Caco-2 (cell line): Measurements from ENCODE around the gene FRMD4A. TPM values are rescaled to one million over a fixed set of nuclear protein-coding genes. Genes with fewer than 3 reads are reported as not detected.

Experiments
- BruUV-seq: library from RNA; stranded (reverse); fragments of 400-500 nt; replicated peaks from 2 replicates; lab custom pipeline; 2021; lab: Mats Ljungman, UMichigan
- CTCF ChIA-PET: fragments of 300-600 bp; sonication (Branson Sonifier 250); formaldehyde crosslinking; loops from one replicate; lab custom pipeline; 2022; ENCODE audit warnings: antibody characterized with exemption; lab: Charles Lee
- POLR2A ChIA-PET: fragments of 300-600 bp; sonication (Branson Sonifier 250); formaldehyde crosslinking; loops from one replicate; lab custom pipeline; 2022; ENCODE audit warnings: antibody characterized with exemption; lab: Charles Lee
- DNase-seq, 2 experiments: peaks; one replicate each; pipeline versions ENCODE4 v3.0.0 to v3.0.0-alpha.2; 2020 to 2022
- H3K27me3 ChIP-seq: replicated peaks from 2 replicates; pipeline ENCODE4 v1.6.0; 2011; ENCODE audit warnings: low read length; ENCODE audit not compliant: control insufficient read depth, insufficient read depth
- H3K36me3 ChIP-seq: 2 replicates; pipeline ENCODE4 v1.5.1; 2011; ENCODE audit warnings: low read length; ENCODE audit not compliant: control insufficient read depth, insufficient read depth
- H3K4me1 ChIP-seq: fragments of 250-450 bp; sonication (Bioruptor Pico); 2 replicates; pipeline ENCODE4 v1.5.1; 2020; ENCODE audit warnings: mild to moderate bottlenecking
- H3K4me3 ChIP-seq: 2 replicates; pipeline ENCODE4 v1.5.1; 2011; ENCODE audit warnings: low read depth, mild to moderate bottlenecking, control low read depth, low read length
- H3K9me3 ChIP-seq: fragments of 250-450 bp; sonication (Bioruptor Pico); 2 replicates; pipeline ENCODE4 v1.5.1; 2020; ENCODE audit warnings: mild to moderate bottlenecking, moderate library complexity
- H3K27ac Mint-ChIP-seq: one replicate; pipeline ENCODE4 v1.8.0; 2022; ENCODE audit warnings: mixed read lengths; ENCODE audit not compliant: unreplicated experiment
- H3K27me3 Mint-ChIP-seq: one replicate; pipeline ENCODE4 v1.8.0; 2022; ENCODE audit warnings: mixed read lengths; ENCODE audit not compliant: insufficient read depth, unreplicated experiment
- H3K36me3 Mint-ChIP-seq: one replicate; pipeline ENCODE4 v1.8.0; 2022; ENCODE audit warnings: mild to moderate bottlenecking, mixed read lengths; ENCODE audit not compliant: insufficient read depth, unreplicated experiment
- H3K4me1 Mint-ChIP-seq: one replicate; pipeline ENCODE4 v1.8.0; 2022; ENCODE audit warnings: low read depth, mixed read lengths; ENCODE audit not compliant: unreplicated experiment
- H3K4me3 Mint-ChIP-seq: one replicate; pipeline ENCODE4 v1.8.0; 2022; ENCODE audit warnings: mild to moderate bottlenecking, moderate library complexity, mixed read lengths; ENCODE audit not compliant: unreplicated experiment
- H3K9me3 Mint-ChIP-seq: one replicate; pipeline ENCODE4 v1.8.0; 2022; ENCODE audit warnings: mixed read lengths; ENCODE audit not compliant: unreplicated experiment
- intact Hi-C: fragments of 100-400 bp; cut with micrococcal nuclease; formaldehyde crosslinking; loops from one replicate; pipeline ENCODE4 v1.10.0; 2022; ENCODE audit not compliant: unreplicated experiment
- total RNA-seq: library from RNA; stranded (reverse); gene quantifications from 2 replicates; pipeline ENCODE4 v1.2.3, GENCODE V29; 2022
- TF ChIP-seq, protein P1 (sequence below), 2 experiments: fragments of 200-600 bp in 1 of 2; IDR thresholded peaks; 1 replicate in 1 of 2; 2 replicates in 1 of 2; pipeline versions ENCODE4 v1.5.1 to v1.8.0; 2011 to 2022; ENCODE audit warnings: antibody characterized with exemption in 1 of 2, control low read depth in 1 of 2, inconsistent platforms in 1 of 2, low read depth in 1 of 2, low read length in 1 of 2, mild to moderate bottlenecking in 1 of 2, moderate library complexity in 1 of 2; ENCODE audit not compliant: insufficient read depth in 1 of 2, severe bottlenecking in 1 of 2, unreplicated experiment in 1 of 2

FRMD4A gene
- total RNA-seq, 1 experiment from 2014 or later: 52.1 TPM

DNA sequence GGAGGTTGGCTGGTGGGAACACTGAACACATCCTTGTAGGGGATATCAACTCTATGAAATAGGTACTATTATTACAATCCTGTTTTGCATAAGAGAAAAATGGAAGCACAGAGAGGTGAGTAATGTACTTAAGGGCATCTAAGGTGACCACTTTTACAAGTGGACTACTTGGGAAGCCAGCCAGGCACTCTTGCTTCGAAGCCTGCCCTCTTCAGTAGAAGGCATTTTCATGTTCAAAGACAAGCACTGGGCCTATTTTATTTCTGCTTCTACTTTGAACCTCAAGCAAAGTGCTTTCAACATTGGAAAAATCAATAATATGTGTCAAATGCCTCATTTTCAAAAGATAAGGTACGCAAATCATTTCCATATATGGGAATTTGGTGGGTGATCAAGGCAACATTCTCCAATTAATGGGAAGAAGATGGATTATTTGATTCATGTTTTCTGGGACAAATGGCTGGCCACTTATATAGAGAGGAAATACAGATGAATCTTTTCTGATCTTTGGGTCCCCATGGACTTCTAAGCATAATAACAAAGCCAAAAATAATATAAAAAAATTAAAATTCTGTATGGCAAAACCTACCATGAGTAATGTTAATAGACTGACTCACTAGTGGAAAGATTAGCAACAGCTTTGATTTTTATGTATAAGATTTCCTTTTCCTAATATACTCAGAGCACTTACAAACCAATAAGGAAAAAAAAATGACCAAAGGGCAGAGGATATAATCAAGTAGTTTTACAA, 270.2 kb downstream of the FRMD4A start:
- ChIA-PET CTCF (interaction anchor here (1.0 kb wide), 1 partner anchor 33 kb away, joined by 3 read pairs; no protein-coding TSS in a partner anchor), POLR2A (no interaction called here)

DNA sequence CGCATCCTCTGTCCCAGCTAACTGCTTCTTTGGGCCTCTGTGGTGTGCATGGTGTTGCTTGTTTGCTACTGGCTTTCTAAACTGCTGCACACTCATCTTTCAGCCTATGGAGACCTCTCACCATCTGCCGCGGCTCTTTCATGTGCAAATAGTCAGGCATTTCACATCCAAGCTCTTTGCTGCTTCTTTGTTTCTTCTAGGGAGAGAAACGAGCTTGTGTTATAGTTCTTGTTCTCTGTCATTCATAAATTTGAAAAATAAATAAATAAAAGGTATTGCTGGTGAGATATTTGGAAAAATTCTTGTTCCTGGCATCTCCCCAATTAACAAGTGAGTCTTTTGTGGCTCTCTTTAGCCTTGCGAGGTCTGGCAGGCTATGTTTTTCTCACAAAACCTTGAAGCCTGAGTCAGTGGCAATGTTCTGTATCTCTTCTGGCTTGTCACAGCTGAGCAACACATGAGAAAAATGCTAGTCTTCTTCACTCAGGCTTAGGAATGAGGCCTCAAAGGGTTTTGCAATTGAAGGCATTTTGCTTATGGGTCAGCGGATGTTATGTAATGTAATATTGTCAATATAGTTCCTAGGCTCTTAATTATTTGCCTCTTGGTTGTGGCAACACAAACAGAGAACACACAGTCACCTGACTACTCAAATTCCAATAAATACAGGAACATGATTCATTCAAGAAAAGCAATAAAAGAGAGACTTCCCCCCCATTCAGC, 274.0 kb downstream of the FRMD4A start:
- intact Hi-C loops: loop anchor here (1.0 kb wide), 2 partner anchors 16 to 24 kb away; no protein-coding TSS in a partner anchor
- 0 out of 2 replicates have a peak, but pooled peaks cover 3% of the 10 kb centered on the region for H3K9me3 ChIP-seq
- Mint-ChIP-seq H3K9me3 (peaks cover 9% of the 10 kb centered on the region), H3K4me3 (no peak overlapping the region), H3K27ac (no peak overlapping the region), H3K36me3 (peaks cover 5% of the 10 kb centered on the region), H3K27me3 (no peaks in the 10 kb centered on the region), H3K4me1 (no peaks in the 10 kb centered on the region)
- TF ChIP-seq, protein P1, sequence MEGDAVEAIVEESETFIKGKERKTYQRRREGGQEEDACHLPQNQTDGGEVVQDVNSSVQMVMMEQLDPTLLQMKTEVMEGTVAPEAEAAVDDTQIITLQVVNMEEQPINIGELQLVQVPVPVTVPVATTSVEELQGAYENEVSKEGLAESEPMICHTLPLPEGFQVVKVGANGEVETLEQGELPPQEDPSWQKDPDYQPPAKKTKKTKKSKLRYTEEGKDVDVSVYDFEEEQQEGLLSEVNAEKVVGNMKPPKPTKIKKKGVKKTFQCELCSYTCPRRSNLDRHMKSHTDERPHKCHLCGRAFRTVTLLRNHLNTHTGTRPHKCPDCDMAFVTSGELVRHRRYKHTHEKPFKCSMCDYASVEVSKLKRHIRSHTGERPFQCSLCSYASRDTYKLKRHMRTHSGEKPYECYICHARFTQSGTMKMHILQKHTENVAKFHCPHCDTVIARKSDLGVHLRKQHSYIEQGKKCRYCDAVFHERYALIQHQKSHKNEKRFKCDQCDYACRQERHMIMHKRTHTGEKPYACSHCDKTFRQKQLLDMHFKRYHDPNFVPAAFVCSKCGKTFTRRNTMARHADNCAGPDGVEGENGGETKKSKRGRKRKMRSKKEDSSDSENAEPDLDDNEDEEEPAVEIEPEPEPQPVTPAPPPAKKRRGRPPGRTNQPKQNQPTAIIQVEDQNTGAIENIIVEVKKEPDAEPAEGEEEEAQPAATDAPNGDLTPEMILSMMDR (IDR thresholded peaks at IDR 0.05; ENCODE audit: insufficient read depth in 1 of 2, low read depth in 1 of 2, low read length in 1 of 2, severe bottlenecking in 1 of 2, unreplicated experiment in 1 of 2): no peak
- ChIA-PET POLR2A (no interaction called here), CTCF (no interaction called here)
- no peaks in the 10 kb centered on the region for H3K27me3 ChIP-seq
- no TSS peak for BruUV-seq
- DNase-seq: peak in 1 of 2 experiments; percentile 28
- H3K4me1 ChIP-seq: no peaks in the 10 kb centered on the region
- H3K4me3 ChIP-seq: no peak overlapping the region
- no peaks in the 10 kb centered on the region for H3K36me3 ChIP-seq

More for the DNA sequence above, 270.2 kb downstream of the FRMD4A start:
- intact Hi-C loops: no loop called here
- H3K4me3 Mint-ChIP-seq: no peak overlapping the region
- H3K27ac Mint-ChIP-seq: no peak overlapping the region
- no peaks in the 10 kb centered on the region for H3K9me3 Mint-ChIP-seq
- no peak for DNase-seq
- Histone ChIP-seq H3K4me3 (no peak overlapping the region), H3K4me1 (no peaks in the 10 kb centered on the region), H3K27me3 (no peaks in the 10 kb centered on the region), H3K9me3 (no peaks in the 10 kb centered on the region), H3K36me3 (no peaks in the 10 kb centered on the region)
- BruUV-seq: no TSS peak
- TF ChIP-seq, protein P1 (IDR thresholded peaks at IDR 0.05; ENCODE audit: insufficient read depth in 1 of 2, low read depth in 1 of 2, low read length in 1 of 2, severe bottlenecking in 1 of 2, unreplicated experiment in 1 of 2): no peak
- H3K36me3 Mint-ChIP-seq: no peaks in the 10 kb centered on the region
- no peaks in the 10 kb centered on the region for H3K4me1 Mint-ChIP-seq
- H3K27me3 Mint-ChIP-seq: no peaks in the 10 kb centered on the region

DNA sequence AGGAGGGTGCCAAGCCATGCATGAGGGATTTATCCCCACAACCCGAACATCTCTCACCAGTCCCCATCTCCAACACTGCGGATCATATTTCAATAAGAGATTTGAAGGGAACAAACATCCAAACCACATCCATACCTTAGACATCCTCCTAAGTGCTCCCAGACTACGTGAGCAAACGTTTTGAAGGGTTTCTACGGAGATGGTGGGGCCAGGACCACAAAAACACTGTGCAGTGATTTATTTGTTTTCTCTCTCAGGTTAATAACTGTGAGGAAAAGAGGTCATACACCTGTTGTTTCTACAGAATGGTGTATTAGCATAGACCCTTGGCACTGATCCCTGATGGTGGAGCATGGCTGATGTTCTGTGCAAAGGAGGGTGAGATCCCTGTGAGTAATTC, 277.8 kb downstream of the FRMD4A start:
- no TSS peak for BruUV-seq
- Histone ChIP-seq H3K27me3 (no peaks in the 10 kb centered on the region), H3K4me1 (peaks cover 13% of the 10 kb centered on the region), H3K36me3 (no peaks in the 10 kb centered on the region), H3K4me3 (no peak overlapping the region), H3K9me3 (0 out of 2 replicates have a peak, but pooled peaks cover 3% of the 10 kb centered on the region)
- POLR2A ChIA-PET: no interaction called here
- Mint-ChIP-seq H3K4me1 (peaks cover 7% of the 10 kb centered on the region), H3K4me3 (no peak overlapping the region), H3K27me3 (no peaks in the 10 kb centered on the region), H3K9me3 (peaks cover 13% of the 10 kb centered on the region), H3K36me3 (peaks cover 5% of the 10 kb centered on the region), H3K27ac (no peak overlapping the region)
- intact Hi-C loops: no loop called here
- CTCF ChIA-PET: no interaction called here
- TF ChIP-seq, protein P1 (IDR thresholded peaks at IDR 0.05; ENCODE audit: insufficient read depth in 1 of 2, low read depth in 1 of 2, low read length in 1 of 2, severe bottlenecking in 1 of 2, unreplicated experiment in 1 of 2): no peak
- no peak for DNase-seq
